ENCODE data around the gene MACROH2A1. TPM values are rescaled to one million over a fixed set of nuclear protein-coding genes. Genes with fewer than 3 reads are reported as not detected.

MACROH2A1 gene
- total RNA-seq, 2 experiments from 2014 or later: 201 to 208 TPM

GRCh38 chr5:135331612-135332011 lies 67.4 kb downstream of the MACROH2A1 start:
- H3K27me3 Mint-ChIP-seq: no peaks in the 10 kb centered on the region
- peaks cover 13% of the 10 kb centered on the region for H3K4me1 Mint-ChIP-seq
- H3K36me3 Mint-ChIP-seq: no peaks in the 10 kb centered on the region
- H3K4me3 Mint-ChIP-seq: no peak overlapping the region
- H3K27ac Mint-ChIP-seq: no peak overlapping the region
- H3K9me3 Mint-ChIP-seq: no peaks in the 10 kb centered on the region
- no peak for DNase-seq

- H3K36me3 Mint-ChIP-seq: no peaks in the 10 kb centered on the region
Observed at GRCh38 chr5:135330798-135331096, 68.3 kb downstream of the MACROH2A1 start.

GRCh38 chr5:135329913-135330797 lies 68.9 kb downstream of the MACROH2A1 start:
- H3K27me3 Mint-ChIP-seq: no peaks in the 10 kb centered on the region
- no peak overlapping the region for H3K4me3 Mint-ChIP-seq
- no peak for DNase-seq
- H3K9me3 Mint-ChIP-seq: no peaks in the 10 kb centered on the region
- no peaks in the 10 kb centered on the region for H3K36me3 Mint-ChIP-seq
- no peak overlapping the region for H3K27ac Mint-ChIP-seq
- peaks cover 15% of the 10 kb centered on the region for H3K4me1 Mint-ChIP-seq

More at GRCh38 chr5:135330798-135331096, 68.3 kb downstream of the MACROH2A1 start:
- Mint-ChIP-seq H3K4me3 (no peak overlapping the region), H3K9me3 (no peaks in the 10 kb centered on the region), H3K27ac (no peak overlapping the region), H3K4me1 (peaks cover 13% of the 10 kb centered on the region), H3K27me3 (no peaks in the 10 kb centered on the region)
- DNase-seq: no peak

GRCh38 chr5:135329066-135329912 lies 69.7 kb downstream of the MACROH2A1 start:
- H3K4me3 Mint-ChIP-seq: no peak overlapping the region
- H3K36me3 Mint-ChIP-seq: no peaks in the 10 kb centered on the region
- H3K4me1 Mint-ChIP-seq: peaks cover 7% of the 10 kb centered on the region
- no peak for DNase-seq
- no peaks in the 10 kb centered on the region for H3K27me3 Mint-ChIP-seq
- no peak overlapping the region for H3K27ac Mint-ChIP-seq
- no peaks in the 10 kb centered on the region for H3K9me3 Mint-ChIP-seq

GRCh38 chr5:135328128-135328687 lies 70.8 kb downstream of the MACROH2A1 start:
- Mint-ChIP-seq H3K4me3 (no peak overlapping the region), H3K4me1 (peaks cover 7% of the 10 kb centered on the region), H3K27me3 (no peaks in the 10 kb centered on the region), H3K9me3 (no peaks in the 10 kb centered on the region), H3K36me3 (no peaks in the 10 kb centered on the region), H3K27ac (no peak overlapping the region)
- no peak for DNase-seq

- Mint-ChIP-seq H3K27me3 (no peaks in the 10 kb centered on the region), H3K4me1 (peaks cover 7% of the 10 kb centered on the region), H3K4me3 (no peak overlapping the region), H3K36me3 (no peaks in the 10 kb centered on the region), H3K27ac (no peak overlapping the region), H3K9me3 (no peaks in the 10 kb centered on the region)
- no peak for DNase-seq
Observed at GRCh38 chr5:135327429-135328127, 71.5 kb downstream of the MACROH2A1 start.

- H3K27me3 Mint-ChIP-seq: no peaks in the 10 kb centered on the region
Observed at GRCh38 chr5:135326296-135327254, 72.5 kb downstream of the MACROH2A1 start.

GRCh38 chr5:135324897-135325650 lies 74.0 kb downstream of the MACROH2A1 start:
- DNase-seq: no peak
- Mint-ChIP-seq H3K4me1 (peaks cover 7% of the 10 kb centered on the region), H3K36me3 (no peaks in the 10 kb centered on the region), H3K9me3 (no peaks in the 10 kb centered on the region), H3K27me3 (no peaks in the 10 kb centered on the region), H3K27ac (no peak overlapping the region), H3K4me3 (no peak overlapping the region)

More at GRCh38 chr5:135326296-135327254, 72.5 kb downstream of the MACROH2A1 start:
- Mint-ChIP-seq H3K27ac (no peak overlapping the region), H3K9me3 (no peaks in the 10 kb centered on the region), H3K4me1 (peaks cover 7% of the 10 kb centered on the region), H3K4me3 (no peak overlapping the region), H3K36me3 (no peaks in the 10 kb centered on the region)
- DNase-seq: no peak

GRCh38 chr5:135324160-135324559 lies 74.9 kb downstream of the MACROH2A1 start:
- Mint-ChIP-seq H3K27ac (no peak overlapping the region), H3K36me3 (no peaks in the 10 kb centered on the region), H3K9me3 (no peaks in the 10 kb centered on the region), H3K27me3 (no peaks in the 10 kb centered on the region), H3K4me3 (no peak overlapping the region), H3K4me1 (peaks cover 7% of the 10 kb centered on the region)
- DNase-seq: no peak

- no peak overlapping the region for H3K4me3 Mint-ChIP-seq
- H3K4me1 Mint-ChIP-seq: peaks cover 7% of the 10 kb centered on the region
- no peak overlapping the region for H3K27ac Mint-ChIP-seq
- no peaks in the 10 kb centered on the region for H3K9me3 Mint-ChIP-seq
- H3K27me3 Mint-ChIP-seq: no peaks in the 10 kb centered on the region
- no peaks in the 10 kb centered on the region for H3K36me3 Mint-ChIP-seq
- no peak for DNase-seq
Observed at GRCh38 chr5:135323701-135324132, 75.3 kb downstream of the MACROH2A1 start.

- no peak for DNase-seq
- H3K4me1 Mint-ChIP-seq: peaks cover 7% of the 10 kb centered on the region
- no peaks in the 10 kb centered on the region for H3K27me3 Mint-ChIP-seq
- H3K9me3 Mint-ChIP-seq: no peaks in the 10 kb centered on the region
- H3K36me3 Mint-ChIP-seq: no peaks in the 10 kb centered on the region
- H3K27ac Mint-ChIP-seq: no peak overlapping the region
- H3K4me3 Mint-ChIP-seq: no peak overlapping the region
Observed at GRCh38 chr5:135323227-135323626, 75.8 kb downstream of the MACROH2A1 start.

GRCh38 chr5:135322744-135323143 lies 76.3 kb downstream of the MACROH2A1 start:
- Mint-ChIP-seq H3K36me3 (no peaks in the 10 kb centered on the region), H3K27me3 (no peaks in the 10 kb centered on the region), H3K4me3 (no peak overlapping the region), H3K27ac (no peak overlapping the region), H3K4me1 (peaks cover 7% of the 10 kb centered on the region), H3K9me3 (no peaks in the 10 kb centered on the region)
- DNase-seq: no peak

- no peak overlapping the region for H3K27ac Mint-ChIP-seq
- DNase-seq: no peak
- no peak overlapping the region for H3K4me3 Mint-ChIP-seq
- no peaks in the 10 kb centered on the region for H3K36me3 Mint-ChIP-seq
- H3K9me3 Mint-ChIP-seq: no peaks in the 10 kb centered on the region
- H3K27me3 Mint-ChIP-seq: no peaks in the 10 kb centered on the region
- peaks cover 7% of the 10 kb centered on the region for H3K4me1 Mint-ChIP-seq
Observed at GRCh38 chr5:135322271-135322670, 76.8 kb downstream of the MACROH2A1 start.

All from activated naive CD8-positive, alpha-beta T cell treated with anti-CD3 and anti-CD28 coated beads for 36 hours (primary cell).